H1 (cell line): ENCODE results near the gene TMEM82.

Experiments
- BRCA1 ChIP-seq: IDR thresholded peaks from 2 replicates; pipeline ENCODE4 v1.6.1; 2012; ENCODE audit warnings: low read depth, low read length, improper control_type of control experiment
- CEBPB ChIP-seq: IDR thresholded peaks from 2 replicates; pipeline ENCODE4 v1.6.1; 2012; ENCODE audit warnings: low read depth, low read length
- CTCF ChIP-seq, 3 experiments: IDR thresholded peaks; 1 replicate in 2 of 3; 2 replicates in 1 of 3; pipeline versions ENCODE4 v1.5.1 to v1.6.1; 2011; ENCODE audit warnings: low read length in 3 of 3, mild to moderate bottlenecking in 3 of 3, inconsistent platforms in 2 of 3, low read depth in 1 of 3, moderate library complexity in 1 of 3; ENCODE audit not compliant: insufficient read depth in 1 of 3; ENCODE audit errors: control extremely low read depth in 1 of 3
- EP300 ChIP-seq, 2 experiments: IDR thresholded peaks; 1 replicate in 1 of 2; 2 replicates in 1 of 2; pipeline ENCODE4 v1.6.1; 2011 to 2012; ENCODE audit warnings: low read depth in 2 of 2, low read length in 2 of 2, mild to moderate bottlenecking in 2 of 2, borderline replicate concordance in 1 of 2, inconsistent platforms in 1 of 2, moderate library complexity in 1 of 2
- GABPA ChIP-seq: IDR thresholded peaks from 2 replicates; pipeline ENCODE4 v1.6.1; 2011; ENCODE audit warnings: mild to moderate bottlenecking, low read length, moderate library complexity, borderline replicate concordance; ENCODE audit not compliant: insufficient read depth
- JUN ChIP-seq: IDR thresholded peaks from 2 replicates; pipeline ENCODE4 v1.6.1; 2011; ENCODE audit warnings: low read depth, mild to moderate bottlenecking, improper control_type of control experiment, low read length
- JUND ChIP-seq: IDR thresholded peaks from 2 replicates; pipeline ENCODE4 v1.6.1; 2011; ENCODE audit warnings: mild to moderate bottlenecking, improper control_type of control experiment, low read length
- PHF8 ChIP-seq: fragments of 200-600 bp; sonication (generic); conservative IDR thresholded peaks from 2 replicates; pipeline ENCODE4 v1.7.1; 2012; ENCODE audit warnings: low read depth, mild to moderate bottlenecking, inconsistent platforms, low read length, moderate library complexity
- POLR2A ChIP-seq, 2 experiments: IDR thresholded peaks; 1 replicate in 1 of 2; 2 replicates in 1 of 2; pipeline ENCODE4 v1.6.1; 2011; ENCODE audit warnings: low read depth in 2 of 2, low read length in 2 of 2, mild to moderate bottlenecking in 2 of 2; ENCODE audit errors: control extremely low read depth in 1 of 2
- POLR2AphosphoS5 ChIP-seq: IDR thresholded peaks from 2 replicates; pipeline ENCODE4 v1.6.1; 2011; ENCODE audit warnings: low read depth, low read length
- RAD21 ChIP-seq, 2 experiments: IDR thresholded peaks in 1 of 2; conservative IDR thresholded peaks in 1 of 2; 2 replicates each; pipeline ENCODE4 v1.6.1; 2011; ENCODE audit warnings: low read depth in 2 of 2, low read length in 2 of 2, improper control_type of control experiment in 1 of 2, inconsistent platforms in 1 of 2, mild to moderate bottlenecking in 1 of 2, moderate library complexity in 1 of 2
- TAF1 ChIP-seq: IDR thresholded peaks from 2 replicates; pipeline ENCODE4 v1.6.1; 2011; ENCODE audit warnings: mild to moderate bottlenecking, low read depth, low read length
- USF2 ChIP-seq: IDR thresholded peaks from 2 replicates; pipeline ENCODE4 v1.6.1; 2011; ENCODE audit warnings: low read length, improper control_type of control experiment
- ZNF274 ChIP-seq: IDR thresholded peaks from 2 replicates; pipeline ENCODE4 v1.7.0; 2012; ENCODE audit warnings: low read length, borderline replicate concordance; ENCODE audit errors: extremely low read depth

- no peak for TF ChIP-seq CTCF (IDR thresholded peaks at IDR 0.05; ENCODE audit: control extremely low read depth in 1 of 3, insufficient read depth in 1 of 3, low read depth in 1 of 3, low read length in 3 of 3)
- TF ChIP-seq POLR2A (IDR thresholded peaks at IDR 0.05; ENCODE audit: control extremely low read depth in 1 of 2, low read depth in 2 of 2, low read length in 2 of 2), result no peak
- TF ChIP-seq USF2, result no peak
- no peak for TF ChIP-seq JUN
- TF ChIP-seq POLR2AphosphoS5, result no peak
- no peak for TF ChIP-seq PHF8
- no peak for TF ChIP-seq EP300 (IDR thresholded peaks at IDR 0.05; ENCODE audit: borderline replicate concordance in 1 of 2, low read depth in 2 of 2, low read length in 2 of 2)
- no peak for TF ChIP-seq BRCA1
- no peak for TF ChIP-seq JUND
- no peak for TF ChIP-seq GABPA
- TF ChIP-seq TAF1, result no peak
- TF ChIP-seq ZNF274, result no peak
- no peak for TF ChIP-seq CEBPB
- no peak for TF ChIP-seq RAD21 (IDR thresholded peaks at IDR 0.05 in 1 of 2, conservative IDR thresholded peaks at IDR 0.05 in 1 of 2; ENCODE audit: low read depth in 2 of 2, low read length in 2 of 2)
Measured at GRCh38 chr1:15703562-15703961, 38.7 kb upstream of the TMEM82 start.
